ENCODE data around the gene NUBPL. TPM values are rescaled to one million over a fixed set of nuclear protein-coding genes. Genes with fewer than 3 reads are reported as not detected.
"Not testable (repeated sequence)": the region's sequence is repeated elsewhere in the genome, so short reads cannot be mapped to it uniquely, and the experiment has no call there.

Gene NUBPL
- total RNA-seq, 2 donors from 2014 or later = 13.8 to 26.6 TPM

DNA sequence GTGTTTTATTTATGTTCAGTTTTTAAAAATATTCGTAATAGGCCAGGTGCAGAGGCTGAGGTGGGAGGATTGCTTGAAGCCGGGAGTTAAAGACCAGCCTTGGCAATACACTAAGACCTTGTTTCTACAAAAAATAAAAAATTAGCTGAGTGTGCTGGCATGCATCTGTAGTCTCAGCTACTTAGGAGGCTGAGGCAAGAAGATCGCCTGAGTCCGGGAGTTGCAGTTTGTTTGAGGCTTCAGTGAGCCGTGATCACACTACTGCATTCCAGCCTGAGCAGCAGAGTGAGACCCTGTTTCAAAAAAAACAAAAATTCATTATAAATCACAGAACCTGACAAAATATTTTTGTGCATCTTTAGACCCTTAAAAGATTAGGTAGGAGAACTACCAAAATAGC, 275.8 kb downstream of the NUBPL start:
- intact Hi-C loops (cut with DNase I) = no loop called here
- no peak for DNase-seq (ENCODE audit: low spot score)

DNA sequence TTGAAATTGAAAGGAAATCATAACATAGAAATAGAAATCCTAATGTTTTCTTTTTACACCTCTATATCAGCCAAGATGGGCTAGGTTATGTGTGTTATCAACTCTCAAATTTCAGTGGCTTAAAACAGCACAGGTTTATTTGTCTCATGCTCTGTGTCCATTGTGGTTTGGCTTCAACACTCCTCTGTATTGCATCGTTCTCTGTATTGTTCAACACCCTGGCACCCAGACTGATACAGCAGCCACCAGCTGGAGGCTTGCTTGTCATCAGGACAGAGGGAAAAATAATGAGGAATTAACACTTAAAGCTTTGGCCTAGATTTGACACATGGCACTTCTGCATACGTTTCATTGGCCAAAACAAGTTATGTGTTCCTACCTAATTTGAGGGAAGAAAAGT, 281.7 kb downstream of the NUBPL start:
- intact Hi-C loops (cut with DNase I) = no loop called here
- DNase-seq (ENCODE audit: low spot score) = no peak

DNA sequence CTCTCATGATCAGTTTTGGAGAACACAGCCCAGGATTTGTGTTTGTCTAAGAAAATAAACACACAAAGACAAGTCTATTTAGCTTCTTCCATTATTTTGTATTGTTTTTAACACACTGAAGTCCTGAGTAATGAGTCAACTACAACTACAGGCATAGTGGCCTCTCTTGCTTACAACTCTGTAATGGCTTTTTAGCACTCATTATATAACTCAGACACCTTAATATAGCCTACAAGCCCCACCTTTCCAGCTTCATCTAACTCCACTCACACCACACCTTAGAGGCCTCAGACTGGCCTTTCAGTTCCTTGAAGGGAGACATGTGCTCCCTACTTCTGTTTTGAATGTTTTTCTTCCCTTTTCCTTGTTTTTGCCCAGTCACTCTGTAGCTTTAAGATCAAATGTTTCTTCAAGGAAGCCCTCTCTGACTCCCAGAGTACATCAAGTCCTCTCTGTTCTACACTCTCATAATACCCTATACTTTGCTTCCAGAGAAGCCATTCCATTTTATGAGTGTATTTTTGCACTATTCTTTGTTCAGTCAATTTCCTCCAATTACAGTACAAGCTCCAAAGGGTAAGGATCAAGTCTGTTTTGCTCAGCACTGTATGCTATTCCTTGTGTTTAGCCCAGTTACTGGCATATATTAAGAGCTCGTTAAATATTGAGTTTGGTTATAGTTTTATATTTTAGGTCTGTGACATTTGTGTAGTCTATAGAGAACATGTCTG, 282.3 kb downstream of the NUBPL start:
- no peak for DNase-seq (ENCODE audit: low spot score)
- intact Hi-C loops (cut with DNase I) = no loop called here

DNA sequence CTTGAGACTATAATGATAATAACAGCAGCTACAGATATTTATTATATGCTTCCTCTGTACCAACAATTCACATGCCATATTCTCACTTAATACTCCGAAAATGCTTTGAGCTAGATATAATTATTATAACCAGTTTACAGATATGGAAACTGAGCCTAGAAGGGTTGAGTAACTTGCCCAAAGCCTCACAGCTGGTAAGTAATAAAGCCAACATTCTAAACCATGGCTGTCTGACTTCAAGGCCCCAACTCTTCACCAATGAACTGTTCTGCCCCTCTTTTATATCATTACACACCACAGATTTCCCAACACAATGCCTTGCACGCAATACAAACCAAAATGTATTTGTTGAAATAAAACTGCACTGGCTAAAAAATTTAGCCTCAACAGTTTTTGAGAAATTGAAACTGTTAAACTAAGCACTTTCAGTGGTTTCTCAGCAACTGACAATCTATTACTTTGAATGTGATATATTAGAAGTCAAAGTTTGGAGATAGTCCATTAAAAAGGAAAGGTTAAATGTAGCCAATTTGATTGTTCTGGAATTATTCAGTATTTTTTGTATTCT, 293.4 kb downstream of the NUBPL start:
- DNase-seq (ENCODE audit: low spot score) = no peak
- intact Hi-C loops (cut with DNase I) = no loop called here

DNA sequence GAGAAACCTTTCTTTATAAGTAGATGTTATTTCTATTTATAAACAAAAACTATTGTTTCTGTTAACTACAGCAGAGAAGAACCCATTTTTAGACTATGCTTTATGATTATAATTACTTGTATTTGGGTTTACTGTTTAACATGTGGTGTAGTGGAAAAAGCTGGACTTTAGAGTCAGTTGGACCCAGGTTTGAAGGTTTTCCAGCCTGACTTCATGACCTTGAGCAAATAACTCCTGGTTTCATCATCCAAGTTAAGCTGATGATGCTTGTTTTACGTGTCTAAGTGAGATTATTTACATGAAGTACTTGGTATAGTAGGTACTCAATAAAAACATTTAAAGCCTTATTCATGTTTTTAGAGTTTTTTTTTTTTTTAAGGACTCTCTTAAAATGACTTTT, 294.1 kb downstream of the NUBPL start:
- no peak for DNase-seq (ENCODE audit: low spot score)
- intact Hi-C loops (cut with DNase I) = no loop called here

DNA sequence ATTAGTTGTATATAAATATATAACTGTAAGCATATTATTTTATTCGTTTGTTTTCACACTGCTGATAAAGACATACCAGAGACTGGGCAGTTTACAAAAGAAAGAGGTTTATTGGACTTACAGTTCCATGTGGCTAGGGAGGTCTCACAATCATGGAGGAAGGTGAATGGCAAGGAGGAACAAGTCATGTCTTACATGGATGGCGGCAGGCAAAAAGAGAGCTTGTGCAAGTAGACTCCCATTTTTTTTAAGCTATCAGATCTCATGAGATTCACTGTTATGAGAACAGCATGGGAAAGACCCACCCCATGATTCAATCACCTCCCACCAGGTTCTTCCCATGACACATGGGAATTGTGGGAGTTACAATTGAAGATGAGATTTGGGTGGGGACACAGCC, 294.8 kb downstream of the NUBPL start:
- intact Hi-C loops (cut with DNase I); DNase-seq (ENCODE audit: low spot score): not testable (repeated sequence)

DNA sequence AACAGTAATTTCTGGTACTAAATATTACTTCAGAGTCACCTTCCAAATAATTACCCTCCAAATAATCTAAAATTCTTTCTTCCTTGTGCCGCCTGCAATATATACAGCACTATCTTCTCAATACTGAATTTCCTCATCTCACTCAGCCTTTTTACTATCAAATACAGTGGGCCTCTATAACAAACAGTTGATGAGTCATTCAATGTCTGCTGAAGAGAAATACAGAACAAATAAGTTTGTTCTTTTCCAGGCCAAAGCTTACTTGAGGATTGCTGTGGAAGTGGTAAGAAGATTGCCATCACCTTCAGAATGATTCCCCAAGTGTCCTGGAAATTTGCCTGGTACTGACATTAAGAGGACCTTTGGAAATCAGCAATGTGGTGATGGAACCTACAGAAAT, 297.7 kb downstream of the NUBPL start:
- DNase-seq (ENCODE audit: low spot score) = no peak

DNA sequence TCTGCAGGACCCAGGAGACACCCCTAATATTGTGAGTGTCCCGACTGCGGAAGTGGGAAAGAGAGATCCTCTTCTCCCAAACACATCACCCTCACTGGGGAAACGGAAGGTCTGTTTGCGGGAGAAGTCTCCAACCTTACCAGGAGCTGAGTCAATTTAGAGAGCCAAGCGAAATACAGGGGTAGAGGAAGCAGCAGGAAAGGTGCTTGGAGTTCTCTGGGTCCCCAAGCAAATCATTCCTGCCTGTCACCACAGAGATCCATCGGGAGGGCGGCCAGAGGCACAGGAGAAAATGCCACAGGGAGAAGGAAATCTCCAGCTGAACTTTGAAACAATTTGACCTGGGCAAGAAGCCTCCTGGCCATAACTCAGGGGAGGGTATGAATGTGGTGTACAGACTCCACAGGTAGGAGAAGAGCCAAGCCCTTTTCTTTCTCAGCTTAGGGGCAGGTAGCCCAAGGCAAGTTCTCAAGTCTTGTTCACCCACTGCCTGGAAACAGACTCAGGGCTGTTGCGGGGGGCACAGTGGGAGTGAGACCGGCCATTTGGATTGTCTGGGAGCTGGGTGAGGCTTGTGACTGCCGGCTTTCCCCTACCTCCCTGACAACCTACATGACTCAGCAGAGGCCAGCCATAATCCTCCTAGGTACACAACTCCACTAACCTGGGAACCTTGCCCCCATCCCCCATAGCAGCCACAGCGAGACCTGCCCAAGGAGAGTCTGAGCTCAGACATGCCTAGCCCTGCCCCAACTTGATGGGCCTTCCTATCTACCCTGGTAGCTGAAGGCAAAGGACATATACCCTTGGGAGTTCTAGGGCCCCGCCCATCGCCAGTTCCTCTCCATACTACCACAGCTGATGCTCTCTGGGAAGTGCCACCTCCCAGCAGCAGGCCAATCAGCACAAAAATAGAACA, 304.0 kb downstream of the NUBPL start:
- intact Hi-C loops (cut with DNase I) = no loop called here
- no peak for DNase-seq (ENCODE audit: low spot score)

More for the DNA sequence above, 297.7 kb downstream of the NUBPL start:
- intact Hi-C loops (cut with DNase I) = no loop called here

DNA sequence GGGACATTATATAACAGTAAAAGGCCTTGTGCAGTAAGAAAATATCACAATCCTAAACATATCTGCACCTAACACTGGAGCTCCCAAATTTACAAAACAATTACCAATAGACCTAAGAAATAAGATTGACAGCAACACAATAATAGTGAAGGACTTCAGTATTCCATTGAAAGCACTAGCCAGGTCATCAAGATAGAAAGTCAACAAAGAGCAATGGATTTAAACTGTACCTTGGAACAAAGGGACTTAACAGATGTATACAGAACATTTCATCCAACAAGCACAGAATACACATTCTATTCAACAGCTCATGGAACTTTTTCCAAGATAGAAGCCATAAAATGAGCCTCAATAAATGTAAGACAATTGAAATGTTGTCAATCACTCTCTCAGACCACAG, 306.4 kb downstream of the NUBPL start:
- intact Hi-C loops (cut with DNase I) = no loop called here
- no peak for DNase-seq (ENCODE audit: low spot score)

DNA sequence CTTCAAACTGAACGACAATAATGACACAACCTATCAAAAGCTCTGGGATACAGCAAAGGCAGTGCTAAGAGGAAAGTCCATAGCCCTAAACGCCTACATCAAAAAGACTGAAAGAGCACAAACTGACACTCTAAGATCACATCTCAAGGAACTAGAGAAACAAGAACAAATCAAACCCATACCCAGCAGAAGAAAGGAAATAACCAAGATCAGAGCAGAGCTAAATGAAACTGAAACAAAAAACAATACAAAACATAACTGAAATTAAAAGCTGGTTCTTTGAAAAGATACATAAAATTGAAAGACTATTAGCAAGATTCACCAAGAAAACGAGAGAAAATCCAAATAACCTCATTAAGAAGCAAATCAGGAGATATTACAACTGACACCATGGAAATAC, 306.9 kb downstream of the NUBPL start:
- intact Hi-C loops (cut with DNase I); DNase-seq (ENCODE audit: low spot score): not testable (repeated sequence)

DNA sequence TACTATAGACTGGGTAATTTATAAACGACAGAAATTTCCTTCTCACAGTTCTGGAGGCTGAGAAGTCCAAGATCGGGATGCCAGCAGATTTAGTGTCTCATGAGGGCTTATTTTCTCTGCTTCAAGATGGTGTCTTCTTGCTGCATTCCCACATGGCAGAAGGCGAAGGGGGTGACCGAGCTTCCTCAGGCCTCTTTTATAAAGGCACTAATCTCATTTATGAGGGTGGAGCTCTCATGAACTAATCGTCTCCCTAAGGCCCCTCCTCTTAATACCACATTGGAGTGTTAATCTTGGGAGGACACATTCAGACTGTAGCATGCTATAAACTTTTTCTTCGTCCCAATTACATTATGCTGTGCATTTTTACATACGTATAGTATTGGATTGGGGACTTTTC, 315.5 kb downstream of the NUBPL start:
- intact Hi-C loops (cut with DNase I) = no loop called here
- no peak for DNase-seq (ENCODE audit: low spot score)

DNA sequence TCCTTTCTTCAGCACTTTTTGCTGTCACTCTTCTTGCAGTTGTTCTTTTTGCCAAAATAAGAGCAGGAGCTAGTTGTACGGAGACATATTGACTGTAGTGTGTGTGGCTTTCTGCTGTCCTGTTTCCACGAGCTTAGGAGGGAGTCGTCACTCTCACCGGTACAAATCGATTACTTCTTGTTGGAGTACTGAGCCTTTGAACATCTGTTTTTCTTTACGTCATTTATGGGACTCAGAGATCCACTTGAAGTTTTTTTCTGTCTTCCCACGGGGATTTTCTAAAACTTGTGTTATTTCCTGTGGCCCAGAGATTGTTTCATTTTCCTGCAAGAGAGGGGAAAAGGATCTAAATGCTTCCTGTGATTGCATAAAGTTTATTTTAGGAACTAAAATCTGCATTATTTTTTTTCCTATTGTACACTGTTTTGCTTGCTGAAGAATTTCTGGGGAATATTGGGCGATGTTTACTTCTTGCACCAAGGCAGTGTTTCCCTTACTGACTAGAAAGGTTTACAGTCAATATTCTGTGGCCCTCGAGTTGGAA, 316.1 kb downstream of the NUBPL start:
- no peak for DNase-seq (ENCODE audit: low spot score)
- intact Hi-C loops (cut with DNase I) = no loop called here

DNA sequence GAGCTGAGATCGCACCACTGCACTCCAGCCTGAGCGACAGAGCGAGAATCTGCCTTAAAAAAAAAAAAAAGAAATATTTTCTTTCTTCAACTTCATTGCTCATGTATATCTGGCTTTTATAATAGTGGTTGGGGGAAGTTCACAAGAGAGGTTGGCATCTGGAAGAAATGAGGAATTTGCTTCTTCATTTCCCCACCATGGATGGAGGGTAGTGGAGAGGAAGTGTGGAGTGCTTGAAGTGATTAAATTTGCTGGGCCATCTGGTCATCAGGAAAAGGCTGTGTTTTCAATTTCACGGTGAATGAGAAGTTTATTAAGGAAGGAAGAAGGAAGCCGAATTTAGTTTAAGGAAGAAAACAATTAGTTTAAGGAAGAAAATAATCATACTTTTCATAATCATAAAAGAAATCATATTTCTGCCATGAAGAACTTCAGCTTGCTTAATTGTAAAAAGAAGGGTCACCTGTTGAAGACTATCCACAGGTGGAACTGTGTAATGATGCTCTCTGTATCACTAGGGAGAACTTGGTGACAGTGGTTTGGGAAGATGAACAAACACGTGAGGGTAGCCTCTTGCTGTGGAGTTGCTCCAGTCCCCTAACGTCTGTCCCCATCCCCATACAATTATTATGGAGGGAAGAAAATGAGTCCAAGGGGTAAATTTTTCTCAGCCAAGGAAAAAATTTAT, 318.6 kb downstream of the NUBPL start:
- intact Hi-C loops (cut with DNase I) = loop anchor here in 1 of 2 donors (2.0 kb wide), 1 partner anchor 69 kb away; no protein-coding TSS in a partner anchor

DNA sequence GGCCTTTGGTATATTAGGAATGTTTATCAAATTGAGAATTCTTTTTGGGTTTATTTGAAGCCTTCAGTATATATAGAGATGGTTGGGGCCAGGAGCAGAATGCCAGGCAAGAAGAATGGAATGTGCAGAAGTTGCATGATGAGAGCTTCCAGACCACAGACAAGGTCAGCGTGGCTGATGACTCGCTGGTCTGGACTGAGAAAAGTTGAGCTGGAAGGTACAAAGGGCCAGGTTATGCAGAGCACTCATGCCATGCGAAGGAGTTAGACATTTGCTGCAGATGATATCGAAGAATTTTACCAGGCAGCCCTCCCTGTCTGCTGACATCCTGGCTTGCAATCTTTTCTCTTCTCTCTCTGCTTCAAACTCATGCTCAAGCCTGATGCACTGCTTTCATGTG, 319.7 kb downstream of the NUBPL start:
- DNase-seq (ENCODE audit: low spot score) = no peak
- intact Hi-C loops (cut with DNase I) = no loop called here

More for the DNA sequence above, 318.6 kb downstream of the NUBPL start:
- DNase-seq (ENCODE audit: low spot score) = no peak

DNA sequence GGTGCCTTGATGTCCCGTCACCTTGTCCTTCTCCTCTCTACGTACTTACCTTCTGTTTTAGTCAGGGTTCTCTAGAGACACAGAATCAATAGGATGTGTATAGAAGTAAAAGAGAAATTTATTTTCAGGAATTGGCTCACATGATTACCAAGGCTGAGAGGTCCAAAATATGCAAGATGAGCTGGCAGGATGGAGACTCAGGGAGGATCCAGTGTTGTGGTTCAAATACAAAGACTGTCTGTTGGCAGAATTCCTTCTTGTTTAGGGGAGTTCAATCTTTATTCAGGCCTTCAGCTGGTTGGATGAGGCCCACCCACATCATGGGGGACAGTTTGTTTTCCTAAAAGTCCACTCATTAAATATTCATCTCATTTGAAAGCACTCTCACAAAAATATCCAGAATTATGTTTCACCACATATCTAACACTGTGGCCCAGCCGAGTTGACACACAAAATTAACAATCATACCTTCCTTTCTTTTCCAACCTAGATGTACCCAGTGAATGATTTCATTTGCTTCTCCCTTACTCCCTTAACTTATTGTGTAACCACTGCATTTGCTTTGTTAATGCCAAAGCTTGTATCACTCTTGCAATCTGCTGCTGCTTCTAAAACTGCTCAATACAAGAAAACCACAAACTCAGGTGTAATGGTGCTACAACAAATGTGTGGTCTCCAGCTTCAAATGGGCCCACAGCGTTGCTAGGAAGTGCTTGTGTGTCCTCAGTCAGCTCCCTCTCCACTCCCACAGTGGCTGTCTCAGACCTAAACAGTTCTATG, 320.5 kb downstream of the NUBPL start:
- intact Hi-C loops (cut with DNase I) = no loop called here
- DNase-seq (ENCODE audit: low spot score) = no peak

DNA sequence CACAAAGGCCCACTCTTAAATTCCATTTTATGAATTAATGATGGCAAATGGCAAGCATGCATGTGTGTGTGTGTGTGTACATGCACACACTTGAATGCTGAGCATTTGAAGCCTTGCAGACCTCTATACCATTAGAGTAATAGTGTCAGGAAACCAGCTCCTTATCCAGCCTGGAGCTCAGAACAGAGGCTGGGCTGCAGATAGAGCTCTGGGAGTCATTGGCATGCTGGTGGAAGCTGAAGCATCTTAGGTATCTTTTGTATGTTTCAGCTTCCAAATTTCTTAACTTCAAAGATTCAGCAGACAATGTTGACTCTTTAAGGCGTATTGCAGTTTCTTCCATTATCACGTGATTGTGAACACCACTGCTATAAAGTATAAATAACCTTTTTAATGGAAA, 323.0 kb downstream of the NUBPL start:
- intact Hi-C loops (cut with DNase I) = no loop called here
- no peak for DNase-seq (ENCODE audit: low spot score)

DNA sequence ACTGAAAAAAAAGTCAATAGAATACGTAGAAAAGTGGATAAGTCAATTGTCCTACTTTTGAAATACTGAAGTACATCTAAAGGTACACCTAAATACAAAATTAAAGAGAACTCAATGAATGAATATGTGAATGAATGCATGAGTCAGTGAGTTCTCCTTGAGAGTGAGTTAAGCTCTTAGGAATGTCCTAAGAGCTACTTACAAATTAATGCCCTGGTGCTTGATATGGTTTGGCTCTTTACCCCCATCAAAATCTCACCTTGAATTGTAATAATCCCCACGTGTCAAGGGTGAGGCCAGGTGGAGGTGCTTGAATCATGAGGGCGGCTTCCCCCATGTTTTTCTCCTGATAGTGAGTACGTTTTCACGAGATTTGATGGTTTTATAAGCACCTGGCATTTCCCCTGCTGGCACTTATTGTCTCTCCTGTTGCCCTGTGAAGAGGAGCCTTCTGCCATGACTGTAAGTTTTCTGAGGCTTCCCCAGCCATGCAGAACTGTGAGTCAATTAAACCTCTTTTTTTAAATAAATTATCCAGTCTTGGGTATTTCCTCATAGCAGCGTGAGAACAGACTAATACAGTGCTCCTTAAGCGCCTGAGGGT, 323.7 kb downstream of the NUBPL start:
- intact Hi-C loops (cut with DNase I) = no loop called here

DNA sequence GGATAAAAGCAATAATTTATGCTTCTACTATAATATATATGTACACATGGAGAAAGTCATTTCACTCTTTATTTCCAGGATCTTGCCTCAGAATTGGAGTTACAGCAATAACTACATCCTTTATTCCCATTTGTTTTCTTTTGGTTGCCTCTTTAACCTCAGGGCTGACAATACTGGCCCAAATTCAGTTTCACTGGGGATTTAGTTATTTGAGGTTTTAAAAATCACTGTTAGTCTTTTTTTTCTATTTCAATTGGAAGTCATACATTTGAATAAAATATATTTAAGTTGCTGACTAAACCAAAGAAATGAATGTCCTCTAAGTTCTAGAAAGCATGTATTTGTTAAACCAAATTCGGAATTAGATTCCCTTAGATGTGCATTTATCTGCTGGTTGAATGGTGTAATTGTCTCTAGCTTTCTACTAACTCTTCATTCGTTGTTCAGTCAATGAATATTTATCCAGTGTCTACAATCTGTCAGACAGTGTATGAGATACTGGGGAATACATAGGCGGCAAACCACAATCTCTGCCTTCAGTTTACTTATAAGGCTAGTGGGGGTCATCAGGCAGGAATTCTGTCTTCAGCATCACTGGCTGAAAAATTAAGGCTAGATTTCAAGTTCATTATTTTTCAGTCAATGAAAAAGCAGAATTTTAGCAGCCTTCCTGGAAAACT, 325.1 kb downstream of the NUBPL start:
- no peak for DNase-seq (ENCODE audit: low spot score)
- intact Hi-C loops (cut with DNase I) = no loop called here

More for the DNA sequence above, 323.7 kb downstream of the NUBPL start:
- DNase-seq (ENCODE audit: low spot score) = no peak
